ENCODE results near the gene RAB14. TPM values are rescaled to one million over a fixed set of nuclear protein-coding genes. Genes with fewer than 3 reads are reported as not detected.

The RAB14 gene
- total and polyA plus RNA-seq, 2 experiments from 2014 or later, result 22.8 to 31.0 TPM

GRCh38 chr9:121157939-121158338, 43.7 kb downstream of the RAB14 start:
- no peak for ATAC-seq
- DNase-seq (ENCODE audit: low spot score), result no peak
- Mint-ChIP-seq H3K27ac (no peak overlapping the region), H3K27me3 (ENCODE audit: insufficient read depth, low read depth, poor library complexity) (no peaks in the 10 kb centered on the region), H3K9me3 (no peaks in the 10 kb centered on the region), H3K4me1 (no peaks in the 10 kb centered on the region; the same call in 2 of the 3 replicates), H3K4me3 (no peak overlapping the region), H3K36me3 (ENCODE audit: low read depth) (peaks cover 10% of the 10 kb centered on the region; the same call in 2 of the 3 replicates)
- H3K36me3 ChIP-seq (ENCODE audit: insufficient read depth), result no peaks in the 10 kb centered on the region; the same call in 1 of the 2 replicates
- H3K4me2 ChIP-seq, result no peak overlapping the region
- no peak overlapping the region for H3K27ac ChIP-seq (ENCODE audit: low read depth)
- no peak overlapping the region for H3K4me3 ChIP-seq
- H4K20me1 ChIP-seq (replicated peaks; ENCODE audit: insufficient read depth), result no peaks in the 10 kb centered on the region
- H3K79me2 ChIP-seq (replicated peaks; ENCODE audit: insufficient read depth), result no peaks in the 10 kb centered on the region
- H2AFZ ChIP-seq, result no peak overlapping the region
- no peaks in the 10 kb centered on the region for H3K9me2 ChIP-seq (ENCODE audit: insufficient read depth)
- H3K27me3 ChIP-seq (ENCODE audit: insufficient read depth), result no peaks in the 10 kb centered on the region
- H3K4me1 ChIP-seq (ENCODE audit: insufficient read depth), result no peaks in the 10 kb centered on the region
- no peaks in the 10 kb centered on the region for H3F3A ChIP-seq (replicated peaks; ENCODE audit: low read depth)
- TF ChIP-seq STAT1 (IDR thresholded peaks at IDR 0.05; ENCODE audit: unreplicated experiment) (no peak), CREB1 (CRISPR knock-in tag; IDR thresholded peaks at IDR 0.05; ENCODE audit: low read depth) (no peak), POLR2AphosphoS5 (IDR thresholded peaks at IDR 0.05; ENCODE audit: low read depth) (no peak)

- no peak for ATAC-seq
- TF ChIP-seq CREB1 (CRISPR knock-in tag; IDR thresholded peaks at IDR 0.05; ENCODE audit: low read depth) (no peak), STAT1 (IDR thresholded peaks at IDR 0.05; ENCODE audit: unreplicated experiment) (no peak), NANOG (IDR thresholded peaks at IDR 0.05; ENCODE audit: borderline replicate concordance) (no peak), EZH2phosphoT487 (IDR thresholded peaks at IDR 0.05; ENCODE audit: unreplicated experiment) (no peak), EZH2 (IDR thresholded peaks at IDR 0.05; ENCODE audit: low read depth, unreplicated experiment) (no peak), ZNF331 (CRISPR knock-in tag; IDR thresholded peaks at IDR 0.05; ENCODE audit: low read depth) (no peak), ZNF114 (CRISPR knock-in tag; IDR thresholded peaks at IDR 0.05) (no peak), REST (IDR thresholded peaks at IDR 0.05; ENCODE audit: unreplicated experiment) (no peak), ZNF462 (CRISPR knock-in tag; IDR thresholded peaks at IDR 0.05) (no peak), CTCF (conservative IDR thresholded peaks at IDR 0.05; ENCODE audit: low read depth in 2 of 2) (no peak)
These were observed 45.4 kb downstream of the RAB14 start for GRCh38 chr9:121156263-121156731.

More at GRCh38 chr9:121156263-121156731, 45.4 kb downstream of the RAB14 start:
- no peak for DNase-seq (ENCODE audit: low spot score)
- Mint-ChIP-seq H3K4me3 (no peak overlapping the region), H3K36me3 (ENCODE audit: low read depth) (peaks cover 7% of the 10 kb centered on the region; the same call in 1 of the 3 replicates), H3K9me3 (no peaks in the 10 kb centered on the region), H3K27ac (no peak overlapping the region), H3K4me1 (peaks cover 5% of the 10 kb centered on the region; the same call in 2 of the 3 replicates), H3K27me3 (ENCODE audit: insufficient read depth, low read depth, poor library complexity) (no peaks in the 10 kb centered on the region)
- Histone ChIP-seq H2AFZ (no peak overlapping the region), H3K79me2 (replicated peaks; ENCODE audit: insufficient read depth) (no peaks in the 10 kb centered on the region), H3K4me1 (ENCODE audit: insufficient read depth) (no peaks in the 10 kb centered on the region), H3F3A (replicated peaks; ENCODE audit: low read depth) (no peaks in the 10 kb centered on the region), H3K27ac (ENCODE audit: low read depth) (no peak overlapping the region), H3K27me3 (ENCODE audit: insufficient read depth) (no peaks in the 10 kb centered on the region), H3K4me3 (no peak overlapping the region), H3K36me3 (ENCODE audit: insufficient read depth) (no peaks in the 10 kb centered on the region), H3K4me2 (no peak overlapping the region), H4K20me1 (replicated peaks; ENCODE audit: insufficient read depth) (no peaks in the 10 kb centered on the region), H3K9me2 (ENCODE audit: insufficient read depth) (no peaks in the 10 kb centered on the region)
